Smooth muscle cell (in vitro differentiated cells): Measurements from ENCODE around the gene CCDC142. TPM values are rescaled to one million over a fixed set of nuclear protein-coding genes. Genes with fewer than 3 reads are reported as not detected.

Source experiments
- DNase-seq: peaks from one replicate; lab custom pipeline; 2025; ENCODE audit not compliant: unreplicated experiment; lab: John Stamatoyannopoulos, UW
- H2AFZ ChIP-seq: fragments of 200-600 bp; sonication (generic); 2 replicates; pipeline ENCODE4 v1.6.0; 2016; ENCODE audit warnings: antibody characterized with exemption, low read depth, mild to moderate bottlenecking
- H3F3A ChIP-seq: fragments of 200-600 bp; sonication (generic); 2 replicates; pipeline ENCODE4 v1.6.0; 2017; ENCODE audit warnings: antibody characterized with exemption, low read depth
- H3K27ac ChIP-seq: fragments of 200-600 bp; sonication (generic); 2 replicates; pipeline ENCODE4 v1.5.1; 2016; ENCODE audit warnings: low read depth, mild to moderate bottlenecking
- H3K27me3 ChIP-seq: fragments of 200-600 bp; sonication (generic); 2 replicates; pipeline ENCODE4 v1.6.1; 2016; ENCODE audit warnings: low read depth, mild to moderate bottlenecking
- H3K36me3 ChIP-seq: fragments of 200-600 bp; sonication (generic); 2 replicates; pipeline ENCODE4 v1.5.1; 2016; ENCODE audit warnings: low read depth
- H3K4me1 ChIP-seq: fragments of 200-600 bp; sonication (generic); 2 replicates; pipeline ENCODE4 v1.5.1; 2016; ENCODE audit warnings: low read depth
- H3K4me2 ChIP-seq: fragments of 200-600 bp; sonication (generic); 2 replicates; pipeline ENCODE4 v1.6.0; 2016; ENCODE audit warnings: mild to moderate bottlenecking
- H3K4me3 ChIP-seq: fragments of 200-600 bp; sonication (generic); 2 replicates; pipeline ENCODE4 v1.5.1; 2016; ENCODE audit warnings: mild to moderate bottlenecking
- H3K79me2 ChIP-seq: fragments of 200-600 bp; sonication (generic); 2 replicates; pipeline ENCODE4 v1.6.0; 2016; ENCODE audit warnings: low read depth, mild to moderate bottlenecking
- H3K9ac ChIP-seq: fragments of 200-600 bp; sonication (generic); 2 replicates; pipeline ENCODE4 v1.6.0; 2016; ENCODE audit warnings: low read depth
- H3K9me3 ChIP-seq: fragments of 200-600 bp; sonication (generic); replicated peaks from 2 replicates; pipeline ENCODE4 v1.5.1; 2016; ENCODE audit warnings: low read depth
- H4K20me1 ChIP-seq: fragments of 200-600 bp; sonication (generic); 2 replicates; pipeline ENCODE4 v1.6.0; 2016; ENCODE audit warnings: low read depth
- WGBS: methylation state at CpG from one replicate; pipeline ENCODE4 v1.1.7; 2016; ENCODE audit warnings: low lambda C conversion rate; 5-methylcytosine and 5-hydroxymethylcytosine counted together
- polyA plus RNA-seq: library from polyadenylated mRNA; unstranded; fragments of >200 nt; fragmentation: Nextera tagmentation; extraction: Ambion mirVana; gene quantifications from 2 replicates; pipeline ENCODE4 v1.2.1, GENCODE V29; 2016
- total RNA-seq: library from RNA; depleted of rRNA; stranded (reverse); fragments of >200 nt; gene quantifications from 2 replicates; pipeline ENCODE4 v1.2.3, GENCODE V29; 2014
- TF ChIP-seq, protein P1 (sequence below): fragments of 200-600 bp; sonication (generic); IDR thresholded peaks from 2 replicates; pipeline ENCODE4 v1.5.1; 2017; ENCODE audit warnings: borderline replicate concordance, mild to moderate bottlenecking, antibody characterized with exemption; ENCODE audit not compliant: insufficient read depth, poor library complexity, severe bottlenecking

CCDC142 gene
- total and polyA plus RNA-seq, 2 experiments from 2014 or later, result 5.5 to 7.7 TPM

GRCh38 chr2:74500578-74500946 lies 17.8 kb upstream of the CCDC142 start:
- Histone ChIP-seq H3F3A (peaks cover 10% of the 10 kb centered on the region), H2AFZ (no peak overlapping the region), H3K4me3 (no peak overlapping the region), H3K79me2 (peaks cover 8% of the 10 kb centered on the region), H3K9ac (no peak overlapping the region), H3K27me3 (peaks cover 49% of the 10 kb centered on the region), H3K27ac (no peak overlapping the region), H3K9me3 (no peaks in the 10 kb centered on the region), H4K20me1 (no peaks in the 10 kb centered on the region), H3K4me1 (peaks cover 27% of the 10 kb centered on the region), H3K36me3 (no peaks in the 10 kb centered on the region), H3K4me2 (no peak overlapping the region)
- DNase-seq, result no peak
- TF ChIP-seq, protein P1, sequence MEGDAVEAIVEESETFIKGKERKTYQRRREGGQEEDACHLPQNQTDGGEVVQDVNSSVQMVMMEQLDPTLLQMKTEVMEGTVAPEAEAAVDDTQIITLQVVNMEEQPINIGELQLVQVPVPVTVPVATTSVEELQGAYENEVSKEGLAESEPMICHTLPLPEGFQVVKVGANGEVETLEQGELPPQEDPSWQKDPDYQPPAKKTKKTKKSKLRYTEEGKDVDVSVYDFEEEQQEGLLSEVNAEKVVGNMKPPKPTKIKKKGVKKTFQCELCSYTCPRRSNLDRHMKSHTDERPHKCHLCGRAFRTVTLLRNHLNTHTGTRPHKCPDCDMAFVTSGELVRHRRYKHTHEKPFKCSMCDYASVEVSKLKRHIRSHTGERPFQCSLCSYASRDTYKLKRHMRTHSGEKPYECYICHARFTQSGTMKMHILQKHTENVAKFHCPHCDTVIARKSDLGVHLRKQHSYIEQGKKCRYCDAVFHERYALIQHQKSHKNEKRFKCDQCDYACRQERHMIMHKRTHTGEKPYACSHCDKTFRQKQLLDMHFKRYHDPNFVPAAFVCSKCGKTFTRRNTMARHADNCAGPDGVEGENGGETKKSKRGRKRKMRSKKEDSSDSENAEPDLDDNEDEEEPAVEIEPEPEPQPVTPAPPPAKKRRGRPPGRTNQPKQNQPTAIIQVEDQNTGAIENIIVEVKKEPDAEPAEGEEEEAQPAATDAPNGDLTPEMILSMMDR, result no peak

- H3K4me1 ChIP-seq, result peaks cover 27% of the 10 kb centered on the region
- no peaks in the 10 kb centered on the region for H3K9me3 ChIP-seq
- 32% methylated on average over 13 of the region's 15 CpGs for whole genome bisulfite sequencing
- peak overlapping the region; percentile 88 for H3K4me2 ChIP-seq
- no peaks in the 10 kb centered on the region for H4K20me1 ChIP-seq
- H2AFZ ChIP-seq, result no peak overlapping the region
- TF ChIP-seq, protein P1, result no peak
- no peak overlapping the region for H3K9ac ChIP-seq
- H3K36me3 ChIP-seq, result no peaks in the 10 kb centered on the region
- peak overlapping the region; percentile 46 for H3K4me3 ChIP-seq
- H3K27ac ChIP-seq, result no peak overlapping the region
- H3F3A ChIP-seq, result peaks cover 10% of the 10 kb centered on the region
- H3K27me3 ChIP-seq, result peaks cover 49% of the 10 kb centered on the region
- no peak for DNase-seq
- H3K79me2 ChIP-seq, result peaks cover 4% of the 10 kb centered on the region
Measured at GRCh38 chr2:74499940-74500577, 17.3 kb upstream of the CCDC142 start.

DNA sequence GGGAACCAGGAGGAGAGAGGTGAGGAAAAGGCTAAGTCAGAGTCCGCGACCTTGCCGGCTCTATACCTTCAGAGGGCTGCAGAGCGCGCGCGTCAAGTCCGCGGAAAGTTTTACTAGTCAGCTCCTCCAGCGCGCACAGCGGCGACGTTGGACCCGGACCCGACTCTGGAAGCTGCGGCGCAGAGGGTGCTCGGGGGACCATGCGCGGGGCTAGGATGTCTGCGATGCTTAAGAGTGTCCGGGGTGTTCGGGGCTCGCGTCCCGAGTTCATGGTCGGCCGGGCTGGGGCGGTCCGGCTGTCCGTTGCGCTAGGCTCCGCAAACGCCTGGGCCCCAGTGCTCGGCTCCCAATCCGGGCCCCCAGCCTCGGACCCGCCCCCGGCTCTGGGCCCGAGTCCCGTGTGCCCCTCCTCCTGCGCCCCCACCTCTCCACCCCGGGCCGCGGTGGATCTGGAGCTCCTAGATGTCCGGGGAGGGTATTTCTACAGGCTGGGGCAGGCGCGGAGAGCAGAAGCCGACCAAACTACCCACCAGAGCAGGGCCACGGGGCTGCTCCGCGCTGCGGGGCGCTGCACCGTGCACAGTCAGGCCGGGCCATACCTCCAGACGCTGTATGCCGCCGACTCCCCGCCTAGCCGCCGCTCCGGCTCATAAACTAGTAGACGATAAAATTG lies 16.6 kb upstream of the CCDC142 start, which contains the start of gene LBX2:
TSS of gene LBX2 (minus strand) at position 337 of the 673 bp plus-strand sequence. CDS start at position 271, 66 bp downstream.
- Histone ChIP-seq H3K4me2 (peak within 1 kb of the TSS; percentile 88), H3K4me1 (peaks cover 27% of the 10 kb centered on the region), H3K4me3 (peak within 1 kb of the TSS; percentile 46), H3K27me3 (peaks cover 49% of the 10 kb centered on the region), H3F3A (peaks cover 9% of the 10 kb centered on the region), H3K9ac (no peak within 1 kb of the TSS), H3K79me2 (no peaks in the 10 kb centered on the region), H3K9me3 (no peaks in the 10 kb centered on the region), H3K27ac (no peak within 1 kb of the TSS), H2AFZ (no peak within 1 kb of the TSS), H4K20me1 (no peaks in the 10 kb centered on the region), H3K36me3 (no peaks in the 10 kb centered on the region)
- no peak for DNase-seq
- 2% methylated on average over 62 of the region's 65 CpGs for WGBS
- TF ChIP-seq, protein P1, result no peak
